GM12878 (cell line): ENCODE measurements around the gene ARL15. TPM values are rescaled to one million over a fixed set of nuclear protein-coding genes. Genes with fewer than 3 reads are reported as not detected.

Experiments used
- ATAC-seq: fragments of 200-7000 bp; cut with Tn5 transposase; 3 replicates; pipeline ENCODE4 v1.9.1; 2020; ENCODE audit warnings: mild to moderate bottlenecking, moderate library complexity
- BruUV-seq: library from RNA; stranded (reverse); fragments of 400-500 nt; replicated peaks from 2 replicates; lab custom pipeline; 2021; lab: Mats Ljungman, UMichigan
- CTCF ChIA-PET: fragments of 300-600 bp; sonication (Branson Sonifier 250); formaldehyde crosslinking; extraction: SDS; loops from one replicate; lab custom pipeline; 2021; ENCODE audit warnings: inconsistent platforms; lab: Yijun Ruan, JAX
- POLR2A ChIA-PET: fragments of 350-600 bp; formaldehyde crosslinking; extraction: SDS; loops from one replicate; lab custom pipeline; 2021; ENCODE audit warnings: inconsistent platforms; lab: Charles Lee
- RAD21 ChIA-PET: fragments of 300-600 bp; sonication (Branson Sonifier 250); formaldehyde crosslinking; loops from one replicate; lab custom pipeline; 2023; ENCODE audit warnings: antibody characterized with exemption; ENCODE audit not compliant: unreplicated experiment; lab: Charles Lee
- SMC1A ChIA-PET: fragments of 300-600 bp; sonication (Branson Sonifier 250); formaldehyde crosslinking; loops from one replicate; lab custom pipeline; 2023; ENCODE audit not compliant: unreplicated experiment, uncharacterized antibody; lab: Charles Lee
- DNase-seq: peaks from one replicate; pipeline ENCODE4 v3.0.0-alpha.2; 2011; ENCODE audit warnings: low read depth, low spot score
- FAIRE-seq: peaks from 3 replicates; lab custom pipeline; 2011; peaks lifted over from hg19 to GRCh38; lab: Jason Lieb, UNC
- H2AFZ ChIP-seq: 2 replicates; pipeline ENCODE4 v1.6.0; 2011; ENCODE audit warnings: low read depth, low read length, control low read depth; ENCODE audit not compliant: control insufficient read depth
- H3K27ac ChIP-seq: 2 replicates; pipeline ENCODE4 v1.5.1; 2011; ENCODE audit warnings: control low read depth; ENCODE audit not compliant: control insufficient read depth, insufficient read depth
- H3K27me3 ChIP-seq, 2 experiments: replicated peaks in 1 of 2; 2 replicates each; pipeline versions ENCODE4 v1.6.0 to v1.6.1; 2011; ENCODE audit warnings: low read length in 1 of 2; ENCODE audit not compliant: control insufficient read depth in 2 of 2, insufficient read depth in 2 of 2
- H3K36me3 ChIP-seq, 2 experiments: 2 replicates each; pipeline ENCODE4 v1.5.1; 2011; ENCODE audit warnings: low read length in 1 of 2; ENCODE audit not compliant: control insufficient read depth in 2 of 2, insufficient read depth in 2 of 2
- H3K4me1 ChIP-seq: 2 replicates; pipeline ENCODE4 v1.6.1; 2011; ENCODE audit warnings: mild to moderate bottlenecking, low read length, moderate library complexity, mixed read lengths; ENCODE audit not compliant: control insufficient read depth, insufficient read depth
- H3K4me2 ChIP-seq: 2 replicates; pipeline ENCODE4 v1.6.0; 2011; ENCODE audit warnings: control low read depth; ENCODE audit not compliant: control insufficient read depth, insufficient read depth
- H3K4me3 ChIP-seq: fragments of 200-600 bp; sonication (generic); 2 replicates; pipeline ENCODE4 v1.5.1; 2016
- H3K79me2 ChIP-seq: 2 replicates; pipeline ENCODE4 v1.6.0; 2011; ENCODE audit warnings: low read length; ENCODE audit not compliant: control insufficient read depth, insufficient read depth
- H3K9ac ChIP-seq: 2 replicates; pipeline ENCODE4 v1.8.0; 2011; ENCODE audit warnings: low read length, control low read depth, mixed read lengths; ENCODE audit not compliant: control insufficient read depth, insufficient read depth
- H3K9me3 ChIP-seq: replicated peaks from 3 replicates; pipeline ENCODE4 v1.5.1; 2011; ENCODE audit warnings: mild to moderate bottlenecking, low read length; ENCODE audit not compliant: control insufficient read depth, insufficient read depth
- H4K20me1 ChIP-seq: 2 replicates; pipeline ENCODE4 v1.6.0; 2011; ENCODE audit not compliant: control insufficient read depth, insufficient read depth
- ATF2 ChIP-seq: IDR thresholded peaks from 2 replicates; pipeline ENCODE4 v1.6.1; 2012; ENCODE audit warnings: low read length, inconsistent platforms
- CUX1 ChIP-seq: IDR thresholded peaks from 2 replicates; pipeline ENCODE4 v1.6.1; 2012; ENCODE audit warnings: improper control_type of control experiment, low read depth, low read length; ENCODE audit not compliant: insufficient replicate concordance
- DPF2 ChIP-seq: fragments of 450-650 bp; IDR thresholded peaks from 2 replicates; pipeline ENCODE4 v1.6.1; 2017; ENCODE audit warnings: mild to moderate bottlenecking
- HCFC1 ChIP-seq: fragments of 150-350 bp; IDR thresholded peaks from 2 replicates; pipeline ENCODE4 v1.6.1; 2014; ENCODE audit warnings: low read length
- HDGF ChIP-seq: fragments of 450-650 bp; IDR thresholded peaks from 2 replicates; pipeline ENCODE4 v1.6.1; 2016; ENCODE audit warnings: antibody characterized with exemption
- IKZF1 ChIP-seq: fragments of 450-650 bp; conservative IDR thresholded peaks from 2 replicates; pipeline ENCODE4 v1.6.1; 2017; ENCODE audit warnings: antibody characterized with exemption, mild to moderate bottlenecking
- IKZF2 ChIP-seq, 2 experiments: fragments of 450-650 bp; IDR thresholded peaks; 2 replicates each; pipeline ENCODE4 v1.6.1; 2017; ENCODE audit warnings: mild to moderate bottlenecking in 2 of 2, moderate library complexity in 2 of 2
- NFYB ChIP-seq: IDR thresholded peaks from 2 replicates; pipeline ENCODE4 v1.6.1; 2011; ENCODE audit warnings: low read depth, mild to moderate bottlenecking, low read length, improper control_type of control experiment, moderate library complexity; ENCODE audit not compliant: insufficient read depth
- NR2C1 ChIP-seq: fragments of 450-650 bp; IDR thresholded peaks from 2 replicates; pipeline ENCODE4 v1.6.1; 2017; ENCODE audit warnings: antibody characterized with exemption, mild to moderate bottlenecking, moderate library complexity
- NR2C2 ChIP-seq: IDR thresholded peaks from 2 replicates; pipeline ENCODE4 v1.6.1; 2011; ENCODE audit warnings: borderline replicate concordance, low read depth; ENCODE audit not compliant: control insufficient read depth, insufficient read length
- NRF1 ChIP-seq: conservative IDR thresholded peaks from 2 replicates; pipeline ENCODE4 v1.6.1; 2011; ENCODE audit warnings: mild to moderate bottlenecking, low read depth, low read length, improper control_type of control experiment
- PAX5 ChIP-seq: IDR thresholded peaks from 2 replicates; pipeline ENCODE4 v1.6.1; 2011; ENCODE audit warnings: low read depth, low read length, borderline replicate concordance
- POLR2AphosphoS5 ChIP-seq: IDR thresholded peaks from 2 replicates; pipeline ENCODE4 v1.6.1; 2011; ENCODE audit warnings: mild to moderate bottlenecking, low read length, inconsistent platforms
- TCF3 ChIP-seq: IDR thresholded peaks from 2 replicates; pipeline ENCODE4 v1.6.1; 2012; ENCODE audit warnings: low read depth, mild to moderate bottlenecking, low read length, borderline replicate concordance; ENCODE audit not compliant: insufficient read depth
- ZNF622 ChIP-seq: fragments of 450-650 bp; IDR thresholded peaks from 2 replicates; pipeline ENCODE4 v1.6.1; 2017; ENCODE audit warnings: mild to moderate bottlenecking, inconsistent platforms
- WGBS: methylation state at CpG from one replicate; pipeline ENCODE4 v1.1.6; 2016; ENCODE audit warnings: low lambda C conversion rate; ENCODE audit not compliant: insufficient replicate concordance, insufficient coverage; ENCODE audit errors: missing lambda C conversion rate; 5-methylcytosine and 5-hydroxymethylcytosine counted together
- in situ Hi-C: fragments of 300-500 bp; cut with MboI; formaldehyde crosslinking; loops from 9 replicates; pipeline ENCODE4 v1.14.3; 2018; ENCODE audit warnings: mixed read lengths
- intact Hi-C: fragments of 100-400 bp; cut with micrococcal nuclease; formaldehyde crosslinking; loops from one replicate; pipeline ENCODE4 v1.14.2; 2022; ENCODE audit not compliant: unreplicated experiment
- polyA plus RNA-seq, 11 experiments: library from polyadenylated mRNA; depleted of rRNA in 4 of 11; unstranded in 6 of 11; stranded (reverse) in 5 of 11; fragments of >200 nt; fragmentation: Nextera tagmentation in 4 of 11; fragmentation: Illumina TruSeq in 1 of 11; extraction: Ambion mirVana in 4 of 11; extraction: Trizol in 1 of 11; gene quantifications; 1 replicate in 1 of 11; 2 replicates in 10 of 11; pipeline versions ENCODE4 v1.2.1 to v1.2.3, GENCODE V29; 2011 to 2016; ENCODE audit warnings: inconsistent platforms in 2 of 11, missing spikeins in 2 of 11, low read depth in 1 of 11
- total RNA-seq, 4 experiments: library from RNA; depleted of rRNA in 3 of 4; stranded (reverse); fragments of >200 nt in 3 of 4; fragmentation: Illumina TruSeq in 1 of 4; extraction: Trizol in 1 of 4; gene quantifications; 2 replicates each; pipeline versions ENCODE4 v1.2.1 to v1.2.3, GENCODE V29; 2013 to 2021
- TF ChIP-seq, protein P1 (sequence below): IDR thresholded peaks from 2 replicates; pipeline ENCODE4 v1.6.1; 2012; ENCODE audit warnings: low read depth, low read length, improper control_type of control experiment
- TF ChIP-seq, protein P2 (sequence below): fragments of 450-650 bp; IDR thresholded peaks from 2 replicates; pipeline ENCODE4 v1.6.1; 2017; ENCODE audit warnings: low read depth, mild to moderate bottlenecking, moderate library complexity

Gene ARL15
- total and polyA plus RNA-seq, 10 of the 15 experiments (the other 5 are each of a cell fraction or from before 2014, with no cell fraction given): 3.6 to 11.0 (median 7.7) TPM

- H3K4me2 ChIP-seq: no peak overlapping the region
- ChIA-PET RAD21 (interaction anchor here (0.6 kb wide), 1 partner anchor 42 kb away, joined by 3 read pairs; no protein-coding TSS in a partner anchor), POLR2A (no interaction called here), SMC1A (no interaction called here), CTCF (interaction anchor here (0.5 to 1.2 kb wide), 2 partner anchors 272 to 310 kb away, joined by 3 read pairs; no protein-coding TSS in a partner anchor)
- H2AFZ ChIP-seq: no peak overlapping the region
- H3K27ac ChIP-seq: no peak overlapping the region
- intact Hi-C loops (no loop called here), in situ Hi-C loops (no loop called here)
- H3K4me1 ChIP-seq: no peaks in the 10 kb centered on the region
- 0% methylated on average over 1 of the region's 1 CpG for WGBS
- DNase-seq (no peak), ATAC-seq (no peak), FAIRE-seq (no peak)
- BruUV-seq: no TSS peak
- H4K20me1 ChIP-seq: no peaks in the 10 kb centered on the region
- no peak overlapping the region for H3K9ac ChIP-seq
- no peaks in the 10 kb centered on the region for H3K79me2 ChIP-seq
- no peak overlapping the region for H3K4me3 ChIP-seq
- H3K36me3 ChIP-seq: no peaks in the 10 kb centered on the region
- no peaks in the 10 kb centered on the region for H3K27me3 ChIP-seq
- peaks cover 2% of the 10 kb centered on the region; the same call in 2 of the 3 replicates for H3K9me3 ChIP-seq
- TF ChIP-seq TCF3 (no peak), NFYB (no peak), CUX1 (no peak), ZNF622 (no peak), HDGF (no peak), PAX5 (no peak), HCFC1 (no peak), IKZF1 (no peak), NR2C2 (no peak), NR2C1 (no peak), ATF2 (no peak), IKZF2 (IDR thresholded peaks at IDR 0.05) (no peak), DPF2 (no peak), NRF1 (no peak), POLR2AphosphoS5 (no peak)
- TF ChIP-seq, protein P1, sequence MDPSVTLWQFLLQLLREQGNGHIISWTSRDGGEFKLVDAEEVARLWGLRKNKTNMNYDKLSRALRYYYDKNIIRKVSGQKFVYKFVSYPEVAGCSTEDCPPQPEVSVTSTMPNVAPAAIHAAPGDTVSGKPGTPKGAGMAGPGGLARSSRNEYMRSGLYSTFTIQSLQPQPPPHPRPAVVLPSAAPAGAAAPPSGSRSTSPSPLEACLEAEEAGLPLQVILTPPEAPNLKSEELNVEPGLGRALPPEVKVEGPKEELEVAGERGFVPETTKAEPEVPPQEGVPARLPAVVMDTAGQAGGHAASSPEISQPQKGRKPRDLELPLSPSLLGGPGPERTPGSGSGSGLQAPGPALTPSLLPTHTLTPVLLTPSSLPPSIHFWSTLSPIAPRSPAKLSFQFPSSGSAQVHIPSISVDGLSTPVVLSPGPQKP: no peak
- TF ChIP-seq, protein P2, sequence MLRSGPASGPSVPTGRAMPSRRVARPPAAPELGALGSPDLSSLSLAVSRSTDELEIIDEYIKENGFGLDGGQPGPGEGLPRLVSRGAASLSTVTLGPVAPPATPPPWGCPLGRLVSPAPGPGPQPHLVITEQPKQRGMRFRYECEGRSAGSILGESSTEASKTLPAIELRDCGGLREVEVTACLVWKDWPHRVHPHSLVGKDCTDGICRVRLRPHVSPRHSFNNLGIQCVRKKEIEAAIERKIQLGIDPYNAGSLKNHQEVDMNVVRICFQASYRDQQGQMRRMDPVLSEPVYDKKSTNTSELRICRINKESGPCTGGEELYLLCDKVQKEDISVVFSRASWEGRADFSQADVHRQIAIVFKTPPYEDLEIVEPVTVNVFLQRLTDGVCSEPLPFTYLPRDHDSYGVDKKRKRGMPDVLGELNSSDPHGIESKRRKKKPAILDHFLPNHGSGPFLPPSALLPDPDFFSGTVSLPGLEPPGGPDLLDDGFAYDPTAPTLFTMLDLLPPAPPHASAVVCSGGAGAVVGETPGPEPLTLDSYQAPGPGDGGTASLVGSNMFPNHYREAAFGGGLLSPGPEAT: no peak
Observed at GRCh38 chr5:53962306-53962705, 348.1 kb downstream of the ARL15 start.
